IPS DF 4.7 (cell line): ENCODE data around the gene GALC.

Experiments
- DNase-seq: peaks from one replicate; pipeline ENCODE4 v3.0.0-alpha.2; 2013; ENCODE audit warnings: low spot score; ENCODE audit errors: extremely low read depth

GALC gene

GRCh38 chr14:87888136-87888999 lies 104.6 kb downstream of the GALC start:
- DNase-seq: peak; percentile 28

GRCh38 chr14:87883750-87884149 lies 109.2 kb downstream of the GALC start:
- DNase-seq: no peak
